Lower lobe of right lung (tissue), 2 donors: ENCODE data around the gene CASR. TPM values are rescaled to one million over a fixed set of nuclear protein-coding genes. Genes with fewer than 3 reads are reported as not detected.

Experiments used
- ATAC-seq, 2 donors: fragments of 200-7000 bp; cut with Tn5 transposase; one replicate each; pipeline ENCODE4 v1.9.1; 2020 to 2022; ENCODE audit warnings: mild to moderate bottlenecking in 2 of 2, moderate library complexity in 2 of 2
- DNase-seq: peaks from one replicate; pipeline ENCODE4 v3.0.0-alpha.2; 2020
- H3K27ac ChIP-seq: fragments of 200-600 bp; one replicate; pipeline ENCODE4 v1.8.0; 2022
- H3K27me3 ChIP-seq: fragments of 200-600 bp; one replicate; pipeline ENCODE4 v1.8.0; 2022; ENCODE audit warnings: low read depth
- H3K36me3 ChIP-seq: fragments of 200-600 bp; one replicate; pipeline ENCODE4 v1.8.0; 2022; ENCODE audit warnings: mild to moderate bottlenecking
- H3K4me1 ChIP-seq: fragments of 200-600 bp; one replicate; pipeline ENCODE4 v1.8.0; 2022
- H3K4me3 ChIP-seq: fragments of 200-600 bp; one replicate; pipeline ENCODE4 v1.8.0; 2022; ENCODE audit warnings: mild to moderate bottlenecking
- H3K9me3 ChIP-seq: fragments of 200-600 bp; one replicate; pipeline ENCODE4 v1.8.0; 2022
- CTCF ChIP-seq: fragments of 200-600 bp; IDR thresholded peaks from one replicate; pipeline ENCODE4 v1.8.0; 2022; ENCODE audit warnings: antibody characterized with exemption, mild to moderate bottlenecking
- intact Hi-C: fragments of 100-400 bp; cut with DNase I; formaldehyde crosslinking; loops from one replicate; pipeline ENCODE4 v1.11.0; 2022
- total RNA-seq: library from RNA; stranded (reverse); fragmentation: NEBNext Ultra II Directional; extraction: Animal tissue kit (Norgen Biotek cat#: 25700); gene quantifications from one replicate; pipeline ENCODE4 v1.2.1, GENCODE V29; 2021
- donor health status: DM: no; HTN: yes; CAD: no; lungs with severe emphysema.

The CASR gene
- total RNA-seq, 1 donor from 2014 or later = not detected

GRCh38 chr3:122263058-122263457 is 79.6 kb downstream of the CASR start:
- TF ChIP-seq CTCF = no peak

GRCh38 chr3:122263974-122264588 is 80.6 kb downstream of the CASR start:
- Histone ChIP-seq H3K4me3 (no peak overlapping the region), H3K36me3 (no peaks in the 10 kb centered on the region), H3K4me1 (no peaks in the 10 kb centered on the region), H3K27me3 (no peaks in the 10 kb centered on the region), H3K9me3 (no peaks in the 10 kb centered on the region), H3K27ac (no peak overlapping the region)
- intact Hi-C loops = no loop called here
- no peak for TF ChIP-seq CTCF
- ATAC-seq = no peak
- no peak for DNase-seq

More at GRCh38 chr3:122263058-122263457, 79.6 kb downstream of the CASR start:
- no peaks in the 10 kb centered on the region for H3K4me1 ChIP-seq
- H3K4me3 ChIP-seq = no peak overlapping the region
- DNase-seq = no peak
- ATAC-seq = no peak
- H3K27me3 ChIP-seq = no peaks in the 10 kb centered on the region
- no peaks in the 10 kb centered on the region for H3K9me3 ChIP-seq
- H3K36me3 ChIP-seq = no peaks in the 10 kb centered on the region
- intact Hi-C loops = no loop called here
- no peak overlapping the region for H3K27ac ChIP-seq

GRCh38 chr3:122265957-122266356 is 82.5 kb downstream of the CASR start:
- ATAC-seq (no peak), DNase-seq (no peak)
- no peaks in the 10 kb centered on the region for H3K9me3 ChIP-seq
- no peak for TF ChIP-seq CTCF
- H3K4me3 ChIP-seq = no peak overlapping the region
- no peaks in the 10 kb centered on the region for H3K27me3 ChIP-seq
- H3K36me3 ChIP-seq = no peaks in the 10 kb centered on the region
- H3K4me1 ChIP-seq = no peaks in the 10 kb centered on the region
- intact Hi-C loops = no loop called here
- no peak overlapping the region for H3K27ac ChIP-seq

- Histone ChIP-seq H3K36me3 (no peaks in the 10 kb centered on the region), H3K4me3 (no peak overlapping the region), H3K4me1 (no peaks in the 10 kb centered on the region), H3K27ac (no peak overlapping the region), H3K27me3 (no peaks in the 10 kb centered on the region), H3K9me3 (no peaks in the 10 kb centered on the region)
- DNase-seq (no peak), ATAC-seq (no peak)
- TF ChIP-seq CTCF = no peak
- intact Hi-C loops = no loop called here
These were observed 85.0 kb downstream of the CASR start for GRCh38 chr3:122268257-122269024.

DNA sequence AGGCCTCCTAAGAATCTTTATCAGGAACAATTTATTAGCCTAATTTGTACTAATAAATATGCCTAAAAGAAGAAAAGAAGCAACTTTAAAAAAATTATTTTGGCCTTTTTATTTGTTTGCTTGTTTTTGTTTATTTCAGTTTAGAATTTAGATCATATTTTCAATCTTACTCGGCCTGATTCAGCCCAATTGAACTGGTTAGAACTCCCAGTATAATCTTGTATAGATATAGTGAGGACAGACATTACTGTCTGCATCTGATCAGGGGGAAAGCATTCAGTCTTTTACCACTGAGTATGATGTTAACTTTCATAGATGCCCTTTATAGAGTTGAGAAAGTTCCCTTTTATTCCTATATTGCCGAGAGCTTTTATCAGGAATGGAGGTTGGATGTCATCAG is 85.6 kb downstream of the CASR start:
- intact Hi-C loops = no loop called here
- Histone ChIP-seq H3K4me3 (no peak overlapping the region), H3K9me3 (no peaks in the 10 kb centered on the region), H3K36me3 (no peaks in the 10 kb centered on the region), H3K4me1 (no peaks in the 10 kb centered on the region), H3K27me3 (no peaks in the 10 kb centered on the region), H3K27ac (no peak overlapping the region)
- no peak for ATAC-seq
- TF ChIP-seq CTCF = no peak
- DNase-seq = no peak
